Ovary (tissue), 3 donors: ENCODE measurements around the gene IQCF2.
"Not testable (repeated sequence)": the region's sequence is repeated elsewhere in the genome, so short reads cannot be mapped to it uniquely, and the experiment has no call there.

Experiments used
- CTCF ChIP-seq, 3 donors: fragments of 450-650 bp in 2 of 3; fragments of 200-600 bp in 1 of 3; IDR thresholded peaks; one replicate each; pipeline versions ENCODE4 v1.5.1 to v1.8.0; 2016 to 2022; ENCODE audit warnings: antibody characterized with exemption in 3 of 3, mild to moderate bottlenecking in 1 of 3
- EP300 ChIP-seq: sonication (generic); formaldehyde crosslinking; IDR thresholded peaks from one replicate; pipeline ENCODE4 v1.6.1; 2017; ENCODE audit warnings: antibody characterized with exemption
- donor health status: DM: no; HTN: no; CAD: no.

GRCh38 chr3:51868896-51869295 lies 7.5 kb downstream of the IQCF2 start:
- TF ChIP-seq EP300; CTCF (IDR thresholded peaks at IDR 0.05): not testable (repeated sequence)
